Chondrocyte (in vitro differentiated cells): ENCODE results near the gene PLCH1. TPM values are rescaled to one million over a fixed set of nuclear protein-coding genes. Genes with fewer than 3 reads are reported as not detected.

ENCODE experiments used
- DNase-seq: peaks from one replicate; pipeline ENCODE4 v3.0.0; 2021; ENCODE audit warnings: mixed read lengths, low spot score
- H3K27ac Mint-ChIP-seq: one replicate; pipeline ENCODE4 v1.8.0; 2021; ENCODE audit warnings: mild to moderate bottlenecking, moderate library complexity, mixed read lengths; ENCODE audit not compliant: unreplicated experiment
- H3K27me3 Mint-ChIP-seq: 2 replicates; pipeline ENCODE4 v1.8.0; 2021; ENCODE audit warnings: low read depth, mixed read lengths
- H3K36me3 Mint-ChIP-seq: 2 replicates; pipeline ENCODE4 v1.8.0; 2021; ENCODE audit warnings: low read depth, mixed read lengths
- H3K4me1 Mint-ChIP-seq: 2 replicates; pipeline ENCODE4 v1.8.0; 2021; ENCODE audit warnings: low read depth, mild to moderate bottlenecking, mixed read lengths
- H3K4me3 Mint-ChIP-seq: one replicate; pipeline ENCODE4 v1.8.0; 2021; ENCODE audit warnings: mild to moderate bottlenecking, moderate library complexity, mixed read lengths; ENCODE audit not compliant: unreplicated experiment
- H3K9me3 Mint-ChIP-seq: 2 replicates; pipeline ENCODE4 v1.8.0; 2021; ENCODE audit warnings: low read depth, mixed read lengths
- CTCF ChIP-seq: fragments of 200-600 bp; sonication (generic); IDR thresholded peaks from 2 replicates; pipeline ENCODE4 v1.5.0; 2021; ENCODE audit warnings: antibody characterized with exemption, mild to moderate bottlenecking, moderate library complexity
- total RNA-seq: library from RNA; stranded (reverse); gene quantifications from 3 replicates; pipeline ENCODE4 v1.2.1, GENCODE V29; 2021

PLCH1 gene
- total RNA-seq, 1 donor from 2014 or later: 0.17 TPM

DNA sequence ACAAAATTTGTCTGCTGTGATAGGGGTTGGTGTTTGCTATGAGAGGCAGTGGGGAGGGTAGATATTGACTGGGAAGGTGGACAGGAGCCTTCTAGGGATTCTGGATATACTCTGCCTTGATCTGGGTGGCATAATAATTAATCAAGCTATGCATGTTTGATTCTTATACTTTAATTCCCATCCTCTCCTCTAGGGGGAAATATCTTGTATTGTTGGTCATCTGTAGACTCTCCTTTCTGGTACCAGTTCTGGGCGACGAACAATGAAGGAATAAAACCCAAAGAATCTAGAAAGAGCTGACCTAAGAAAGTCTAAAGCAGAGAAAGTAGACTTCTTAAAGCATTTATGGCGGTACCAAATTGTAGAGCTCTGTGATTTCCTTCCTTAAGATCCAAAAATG lies 253.2 kb downstream of the PLCH1 start:
- no peak overlapping the region for H3K4me3 Mint-ChIP-seq
- H3K4me1 Mint-ChIP-seq: no peaks in the 10 kb centered on the region
- no peaks in the 10 kb centered on the region for H3K27me3 Mint-ChIP-seq
- TF ChIP-seq CTCF: no peak
- no peaks in the 10 kb centered on the region for H3K36me3 Mint-ChIP-seq
- H3K9me3 Mint-ChIP-seq: peaks cover 2% of the 10 kb centered on the region
- no peak for DNase-seq
- H3K27ac Mint-ChIP-seq: no peak overlapping the region

GRCh38 chr3:155488671-155489070 lies 256.2 kb downstream of the PLCH1 start:
- Mint-ChIP-seq H3K27me3 (no peaks in the 10 kb centered on the region), H3K4me1 (no peaks in the 10 kb centered on the region), H3K36me3 (no peaks in the 10 kb centered on the region), H3K4me3 (no peak overlapping the region), H3K27ac (no peak overlapping the region), H3K9me3 (peaks cover 2% of the 10 kb centered on the region)
- no peak for DNase-seq
- no peak for TF ChIP-seq CTCF

DNA sequence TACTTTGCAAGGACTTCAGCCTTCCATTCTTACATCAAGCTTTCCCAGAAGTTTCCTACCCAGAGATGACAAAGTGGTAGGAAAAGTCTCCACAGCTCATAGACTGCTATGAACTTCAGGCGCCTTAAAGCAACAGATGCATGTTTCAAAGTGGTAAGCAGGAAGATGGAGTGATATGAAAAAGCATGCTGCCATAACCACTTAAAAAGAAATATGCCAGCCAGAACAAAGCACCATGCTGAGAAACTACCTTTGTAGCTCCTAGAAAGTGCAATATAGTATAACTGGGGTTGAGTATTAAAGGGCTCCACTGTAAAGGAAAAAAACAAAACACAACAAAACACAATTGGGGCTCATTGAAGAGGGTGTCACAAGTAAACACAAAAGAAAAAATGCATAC lies 259.0 kb downstream of the PLCH1 start:
- no peaks in the 10 kb centered on the region for H3K36me3 Mint-ChIP-seq
- H3K4me3 Mint-ChIP-seq: no peak overlapping the region
- TF ChIP-seq CTCF: no peak
- peaks cover 2% of the 10 kb centered on the region for H3K9me3 Mint-ChIP-seq
- H3K27me3 Mint-ChIP-seq: no peaks in the 10 kb centered on the region
- DNase-seq: no peak
- no peak overlapping the region for H3K27ac Mint-ChIP-seq
- no peaks in the 10 kb centered on the region for H3K4me1 Mint-ChIP-seq

- no peak for TF ChIP-seq CTCF
- Mint-ChIP-seq H3K36me3 (no peaks in the 10 kb centered on the region), H3K27ac (no peak overlapping the region), H3K4me1 (no peaks in the 10 kb centered on the region), H3K27me3 (peaks cover 4% of the 10 kb centered on the region), H3K4me3 (no peak overlapping the region), H3K9me3 (peaks cover 13% of the 10 kb centered on the region)
- no peak for DNase-seq
Measured at GRCh38 chr3:155481591-155481990, 263.3 kb downstream of the PLCH1 start.

DNA sequence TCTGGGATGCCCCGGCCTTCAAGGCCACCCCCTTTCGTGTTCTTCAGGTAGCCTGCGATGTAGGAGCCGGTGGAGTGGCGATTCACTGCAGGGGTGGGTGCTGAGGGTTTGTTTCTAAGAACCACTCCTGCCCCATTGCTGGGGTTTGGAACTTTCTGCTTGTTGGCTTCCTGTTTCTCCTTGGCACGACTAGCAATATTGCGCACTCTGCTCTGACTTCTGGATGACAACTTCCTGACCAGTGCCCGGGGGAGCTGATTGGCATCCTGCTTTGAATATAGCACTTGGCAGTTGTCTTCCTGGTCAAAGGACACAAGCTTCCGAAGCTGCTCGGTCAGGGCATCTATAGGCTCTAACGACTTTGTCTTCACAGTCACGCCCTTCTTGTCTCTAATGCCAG lies 263.8 kb downstream of the PLCH1 start:
- DNase-seq: no peak
- Mint-ChIP-seq H3K4me1 (no peaks in the 10 kb centered on the region), H3K9me3 (peaks cover 18% of the 10 kb centered on the region), H3K27ac (no peak overlapping the region), H3K4me3 (no peak overlapping the region), H3K36me3 (no peaks in the 10 kb centered on the region), H3K27me3 (peaks cover 4% of the 10 kb centered on the region)
- TF ChIP-seq CTCF: no peak
